ENCODE measurements around the gene ZNHIT1.
"Not testable (repeated sequence)": the region's sequence is repeated elsewhere in the genome, so short reads cannot be mapped to it uniquely, and the experiment has no call there.

Gene ZNHIT1

GRCh38 chr7:101255796-101256195 is 37.8 kb downstream of the ZNHIT1 start:
- H3K9ac ChIP-seq (ENCODE audit: low read length), result no peak overlapping the region
- no peaks in the 10 kb centered on the region for H3K9me3 ChIP-seq (ENCODE audit: insufficient read depth, low read length)
- no peak overlapping the region for H3K4me3 ChIP-seq (ENCODE audit: low read length)
- H4K20me1 ChIP-seq (ENCODE audit: insufficient read depth, low read length), result no peaks in the 10 kb centered on the region
- TF ChIP-seq EZH2phosphoT487 (IDR thresholded peaks at IDR 0.05; ENCODE audit: low read depth), result no peak
- no peak for TF ChIP-seq CTCF (IDR thresholded peaks at IDR 0.05; ENCODE audit: low read depth, low read length)
- peaks cover 9% of the 10 kb centered on the region for H3K4me1 ChIP-seq (ENCODE audit: low read length)
- no peak overlapping the region for H3K27ac ChIP-seq (ENCODE audit: low read length)
- no peak overlapping the region for H2AFZ ChIP-seq (ENCODE audit: low read depth, low read length)
- no peak overlapping the region for H3K4me2 ChIP-seq (ENCODE audit: low read length)
- peaks cover 4% of the 10 kb centered on the region for H3K36me3 ChIP-seq (replicated peaks; ENCODE audit: low read depth, low read length)
- no peaks in the 10 kb centered on the region for H3K27me3 ChIP-seq (ENCODE audit: low read depth, low read length)
- peaks cover 13% of the 10 kb centered on the region for H3K79me2 ChIP-seq (ENCODE audit: low read length)

GRCh38 chr7:101258243-101258731 is 40.3 kb downstream of the ZNHIT1 start:
- Histone ChIP-seq H3K4me2 (ENCODE audit: low read length) (no peak overlapping the region), H3K4me1 (ENCODE audit: low read length) (no peaks in the 10 kb centered on the region), H3K79me2 (ENCODE audit: low read length) (no peaks in the 10 kb centered on the region), H3K9ac (ENCODE audit: low read length) (no peak overlapping the region), H3K36me3 (replicated peaks; ENCODE audit: low read depth, low read length) (no peaks in the 10 kb centered on the region), H3K9me3 (ENCODE audit: insufficient read depth, low read length) (no peaks in the 10 kb centered on the region), H3K27me3 (ENCODE audit: low read depth, low read length) (no peaks in the 10 kb centered on the region), H2AFZ (ENCODE audit: low read depth, low read length) (no peak overlapping the region), H3K4me3 (ENCODE audit: low read length) (no peak overlapping the region), H3K27ac (ENCODE audit: low read length) (no peak overlapping the region), H4K20me1 (ENCODE audit: insufficient read depth, low read length) (no peaks in the 10 kb centered on the region)
- TF ChIP-seq CTCF (IDR thresholded peaks at IDR 0.05; ENCODE audit: low read depth, low read length) (no peak), EZH2phosphoT487 (IDR thresholded peaks at IDR 0.05; ENCODE audit: low read depth) (no peak)

- H3K4me3 ChIP-seq (ENCODE audit: low read length); H4K20me1 ChIP-seq (ENCODE audit: insufficient read depth, low read length); H3K79me2 ChIP-seq (ENCODE audit: low read length); H3K4me2 ChIP-seq (ENCODE audit: low read length); H3K27ac ChIP-seq (ENCODE audit: low read length); H3K36me3 ChIP-seq (replicated peaks; ENCODE audit: low read depth, low read length); H3K4me1 ChIP-seq (ENCODE audit: low read length); H3K9ac ChIP-seq (ENCODE audit: low read length); H3K27me3 ChIP-seq (ENCODE audit: low read depth, low read length); H2AFZ ChIP-seq (ENCODE audit: low read depth, low read length); H3K9me3 ChIP-seq (ENCODE audit: insufficient read depth, low read length): not testable (repeated sequence)
Observed at GRCh38 chr7:101264102-101264706, 46.2 kb downstream of the ZNHIT1 start.

GRCh38 chr7:101265622-101266516 is 47.9 kb downstream of the ZNHIT1 start:
- Histone ChIP-seq H3K4me3 (ENCODE audit: low read length) (no peak overlapping the region), H3K36me3 (replicated peaks; ENCODE audit: low read depth, low read length) (no peaks in the 10 kb centered on the region), H3K79me2 (ENCODE audit: low read length) (no peaks in the 10 kb centered on the region), H3K4me1 (ENCODE audit: low read length) (no peaks in the 10 kb centered on the region), H3K4me2 (ENCODE audit: low read length) (no peak overlapping the region), H3K27me3 (ENCODE audit: low read depth, low read length) (no peaks in the 10 kb centered on the region), H2AFZ (ENCODE audit: low read depth, low read length) (no peak overlapping the region), H3K9ac (ENCODE audit: low read length) (no peak overlapping the region), H3K9me3 (ENCODE audit: insufficient read depth, low read length) (no peaks in the 10 kb centered on the region), H4K20me1 (ENCODE audit: insufficient read depth, low read length) (no peaks in the 10 kb centered on the region), H3K27ac (ENCODE audit: low read length) (no peak overlapping the region)
- no peak for TF ChIP-seq EZH2phosphoT487 (IDR thresholded peaks at IDR 0.05; ENCODE audit: low read depth)

- Histone ChIP-seq H3K79me2 (ENCODE audit: low read length) (no peaks in the 10 kb centered on the region), H4K20me1 (ENCODE audit: insufficient read depth, low read length) (no peaks in the 10 kb centered on the region), H3K4me2 (ENCODE audit: low read length) (no peak overlapping the region), H3K36me3 (replicated peaks; ENCODE audit: low read depth, low read length) (no peaks in the 10 kb centered on the region), H3K4me3 (ENCODE audit: low read length) (no peak overlapping the region), H2AFZ (ENCODE audit: low read depth, low read length) (no peak overlapping the region), H3K9ac (ENCODE audit: low read length) (no peak overlapping the region), H3K27me3 (ENCODE audit: low read depth, low read length) (0 out of 2 replicates have a peak, but pooled peaks cover 2% of the 10 kb centered on the region), H3K9me3 (ENCODE audit: insufficient read depth, low read length) (no peaks in the 10 kb centered on the region), H3K27ac (ENCODE audit: low read length) (no peak overlapping the region), H3K4me1 (ENCODE audit: low read length) (no peaks in the 10 kb centered on the region)
- no peak for TF ChIP-seq CTCF (IDR thresholded peaks at IDR 0.05; ENCODE audit: low read depth, low read length)
- TF ChIP-seq EZH2phosphoT487 (IDR thresholded peaks at IDR 0.05; ENCODE audit: low read depth), result no peak
Observed at GRCh38 chr7:101269664-101270063, 51.7 kb downstream of the ZNHIT1 start.

All from OCI-LY3 (cell line).